HUDEP-2 (cell line): Measurements from ENCODE around the gene MICAL1.

Experiments
- DNase-seq, 76 experiments: peaks; one replicate each; lab custom pipeline; 2025; ENCODE audit not compliant: unreplicated experiment in 76 of 76; lab: John Stamatoyannopoulos, UW

MICAL1 gene

GRCh38 chr6:109440331-109441068, 15.1 kb downstream of the MICAL1 start, which contains the start of the genes PPIL6 and SMPD2:
Gene PPIL6, minus strand, starts transcription at chr6:109440628. Its CDS starts 38 bp downstream, at chr6:109440590.
Gene SMPD2, plus strand, starts transcription at chr6:109440724. Its CDS starts 398 bp downstream, at chr6:109441122.
- DNase-seq: peak in 73 of 76 experiments; percentile 27 to 91 (median 79)

- no peak for DNase-seq
Observed at GRCh38 chr6:109436041-109436440, 19.5 kb downstream of the MICAL1 start.

GRCh38 chr6:109434456-109434855, 21.1 kb downstream of the MICAL1 start:
- DNase-seq: no peak

- no peak for DNase-seq
Observed at GRCh38 chr6:109429496-109429895, 26.1 kb downstream of the MICAL1 start.

GRCh38 chr6:109428889-109429477, 26.6 kb downstream of the MICAL1 start:
- DNase-seq: no peak

GRCh38 chr6:109424946-109425345, 30.6 kb downstream of the MICAL1 start:
- no peak for DNase-seq

- no peak for DNase-seq
Observed at GRCh38 chr6:109421184-109421583, 34.4 kb downstream of the MICAL1 start.

- no peak for DNase-seq
Observed at GRCh38 chr6:109420751-109421150, 34.8 kb downstream of the MICAL1 start.

- no peak for DNase-seq
Observed at GRCh38 chr6:109417646-109418045, 37.9 kb downstream of the MICAL1 start.

GRCh38 chr6:109411034-109411433, 44.5 kb downstream of the MICAL1 start:
- DNase-seq: no peak

- DNase-seq: no peak
Observed at GRCh38 chr6:109406196-109406595, 49.4 kb downstream of the MICAL1 start.

- DNase-seq: peak in 1 of 76 experiments; percentile 12
Observed at GRCh38 chr6:109397020-109397419, 58.6 kb downstream of the MICAL1 start.

GRCh38 chr6:109396046-109396718, 59.4 kb downstream of the MICAL1 start:
- no peak for DNase-seq
